SK-N-SH (cell line): Measurements from ENCODE around the gene OLFM1. TPM values are rescaled to one million over a fixed set of nuclear protein-coding genes. Genes with fewer than 3 reads are reported as not detected.

Experiments
- CTCF ChIA-PET: fragments of 300-600, 350-600 bp; formaldehyde crosslinking; extraction: SDS; loops from one replicate; lab custom pipeline; 2021; lab: Yijun Ruan, JAX
- POLR2A ChIA-PET: fragments of 350-600 bp; sonication (Branson Sonifier 250); formaldehyde crosslinking; extraction: SDS; loops from one replicate; lab custom pipeline; 2020; ENCODE audit warnings: antibody characterized with exemption, inconsistent platforms; lab: Yijun Ruan, JAX
- DNase-seq: peaks from one replicate; pipeline ENCODE4 v3.0.0; 2012
- H2AFZ ChIP-seq: fragments of 200-600 bp; sonication (generic); 2 replicates; pipeline ENCODE4 v1.8.1; 2016; ENCODE audit warnings: antibody characterized with exemption, mild to moderate bottlenecking, low read depth
- H3F3A ChIP-seq: fragments of 200-600 bp; sonication (generic); replicated peaks from 2 replicates; pipeline ENCODE3; 2016; ENCODE audit warnings: antibody characterized with exemption, mild to moderate bottlenecking; ENCODE audit not compliant: insufficient read depth
- H3K27ac ChIP-seq, 2 experiments: fragments of 200-500 bp in 1 of 2; fragments of 200-600 bp in 1 of 2; sonication (Bioruptor generic) in 1 of 2; sonication (generic), shearing (Covaris generic) in 1 of 2; 2 replicates each; pipeline versions ENCODE4 v1.5.1 to v1.6.1; 2014 to 2016; ENCODE audit warnings: low read depth in 2 of 2, inconsistent platforms in 1 of 2, low read length in 1 of 2, mild to moderate bottlenecking in 1 of 2, mixed read lengths in 1 of 2
- H3K27me3 ChIP-seq: fragments of 200-600 bp; sonication (generic), shearing (Covaris generic); 2 replicates; pipeline ENCODE4 v1.6.1; 2016; ENCODE audit warnings: mixed run types; ENCODE audit not compliant: insufficient read depth
- H3K36me3 ChIP-seq, 2 experiments: fragments of 200-500 bp in 1 of 2; fragments of 200-600 bp in 1 of 2; sonication (Bioruptor generic) in 1 of 2; sonication (generic) in 1 of 2; replicated peaks in 1 of 2; 2 replicates each; pipeline versions ENCODE3 to v1.5.1; 2014 to 2016; ENCODE audit warnings: low read length in 1 of 2, mild to moderate bottlenecking in 1 of 2; ENCODE audit not compliant: insufficient read depth in 2 of 2, control insufficient read depth in 1 of 2
- H3K4me1 ChIP-seq, 2 experiments: fragments of 200-500 bp in 1 of 2; fragments of 200-600 bp in 1 of 2; sonication (Bioruptor generic) in 1 of 2; sonication (generic), shearing (Covaris generic) in 1 of 2; 2 replicates each; pipeline versions ENCODE4 v1.5.1 to v1.6.1; 2014 to 2016; ENCODE audit warnings: low read depth in 1 of 2, low read length in 1 of 2, mixed run types in 1 of 2; ENCODE audit not compliant: insufficient read depth in 2 of 2, control insufficient read depth in 1 of 2
- H3K4me2 ChIP-seq: fragments of 200-600 bp; sonication (generic), shearing (Covaris generic); 2 replicates; pipeline ENCODE4 v1.6.1; 2017; ENCODE audit warnings: mixed run types
- H3K4me3 ChIP-seq, 2 experiments: fragments of 200-500 bp in 1 of 2; fragments of 200-600 bp in 1 of 2; sonication (Bioruptor generic) in 1 of 2; sonication (generic), shearing (Covaris generic) in 1 of 2; 2 replicates each; pipeline versions ENCODE4 v1.5.1 to v1.8.1; 2014 to 2016; ENCODE audit warnings: low read depth in 2 of 2, inconsistent platforms in 1 of 2, low read length in 1 of 2, mild to moderate bottlenecking in 1 of 2, mixed read lengths in 1 of 2, moderate library complexity in 1 of 2
- H3K79me2 ChIP-seq: fragments of 200-600 bp; sonication (generic); 2 replicates; pipeline ENCODE4 v1.8.1; 2017; ENCODE audit warnings: mild to moderate bottlenecking; ENCODE audit not compliant: insufficient read depth
- H3K9ac ChIP-seq: fragments of 200-600 bp; sonication (generic); 2 replicates; pipeline ENCODE4 v1.6.1; 2017; ENCODE audit warnings: mixed run types
- H3K9me2 ChIP-seq: fragments of 200-600 bp; sonication (generic); 2 replicates; pipeline ENCODE4 v1.6.1; 2017; ENCODE audit warnings: mixed run types
- H3K9me3 ChIP-seq: fragments of 200-600 bp; sonication (generic); 2 replicates; pipeline ENCODE4 v1.6.1; 2017; ENCODE audit warnings: mixed run types, mild to moderate bottlenecking, moderate library complexity
- H4K20me1 ChIP-seq: fragments of 200-600 bp; sonication (generic); 2 replicates; pipeline ENCODE4 v1.6.1; 2017; ENCODE audit warnings: mild to moderate bottlenecking, mixed run types; ENCODE audit not compliant: insufficient read depth
- CHD2 ChIP-seq: fragments of 150-350 bp; IDR thresholded peaks from 2 replicates; pipeline ENCODE4 v1.6.1; 2018; ENCODE audit warnings: low read length; ENCODE audit not compliant: partially characterized antibody
- ELF1 ChIP-seq: IDR thresholded peaks from 2 replicates; pipeline ENCODE4 v1.4.0; 2012
- EP300 ChIP-seq, 2 experiments: IDR thresholded peaks; 2 replicates each; pipeline versions ENCODE4 v1.4.0 to v1.6.1; 2012; ENCODE audit warnings: borderline replicate concordance in 1 of 2, low read depth in 1 of 2, low read length in 1 of 2
- EZH2phosphoT487 ChIP-seq: fragments of 200-600 bp; sonication (generic); IDR thresholded peaks from 2 replicates; pipeline ENCODE4 v1.6.1; 2017; ENCODE audit warnings: low read depth, mixed run types, mild to moderate bottlenecking, antibody characterized with exemption, moderate library complexity, borderline replicate concordance
- GABPA ChIP-seq: IDR thresholded peaks from 2 replicates; pipeline ENCODE4 v1.4.0; 2012; ENCODE audit warnings: low read depth, mild to moderate bottlenecking
- MEF2A ChIP-seq: IDR thresholded peaks from 2 replicates; pipeline ENCODE4 v1.4.0; 2012; ENCODE audit warnings: low read depth, borderline replicate concordance
- NFIC ChIP-seq: IDR thresholded peaks from 2 replicates; pipeline ENCODE4 v1.4.0; 2012; ENCODE audit warnings: borderline replicate concordance
- RCOR1 ChIP-seq: fragments of 150-350 bp; IDR thresholded peaks from 2 replicates; pipeline ENCODE4 v1.6.1; 2017; ENCODE audit warnings: antibody characterized with exemption, low read length
- TEAD4 ChIP-seq: IDR thresholded peaks from 2 replicates; pipeline ENCODE4 v1.4.0; 2012; ENCODE audit warnings: mild to moderate bottlenecking, borderline replicate concordance; ENCODE audit not compliant: insufficient read depth
- YY1 ChIP-seq: IDR thresholded peaks from 2 replicates; pipeline ENCODE4 v1.4.0; 2012; ENCODE audit warnings: low read depth, mild to moderate bottlenecking
- WGBS: methylation state at CpG from one replicate; pipeline ENCODE4 v1.1.6; 2017; ENCODE audit warnings: low lambda C conversion rate; 5-methylcytosine and 5-hydroxymethylcytosine counted together
- polyA plus RNA-seq, 3 experiments: library from polyadenylated mRNA; depleted of rRNA; stranded (reverse); fragments of >200 nt; gene quantifications; 2 replicates each; pipeline ENCODE4 v1.2.3, GENCODE V29; 2012
- TF ChIP-seq, protein P1 (sequence below): IDR thresholded peaks from 2 replicates; pipeline ENCODE4 v1.6.1; 2012; ENCODE audit warnings: mild to moderate bottlenecking, low read depth, low read length, moderate library complexity
- TF ChIP-seq, protein P2 (sequence below): IDR thresholded peaks from 2 replicates; pipeline ENCODE4 v1.4.0; 2012; ENCODE audit warnings: low read depth, borderline replicate concordance
- TF ChIP-seq, protein P3 (sequence below): fragments of 200-600 bp; sonication (generic); IDR thresholded peaks from 2 replicates; pipeline ENCODE4 v1.6.1; 2017; ENCODE audit warnings: antibody characterized with exemption, mild to moderate bottlenecking, moderate library complexity
- TF ChIP-seq, protein P4 (sequence below): IDR thresholded peaks from 2 replicates; pipeline ENCODE4 v1.4.0; 2012; ENCODE audit warnings: low read depth
- TF ChIP-seq, protein P5 (sequence below): fragments of 150-350 bp; IDR thresholded peaks from 2 replicates; pipeline ENCODE4 v1.6.1; 2017; ENCODE audit warnings: antibody characterized with exemption, low read length, low read depth, borderline replicate concordance
- TF ChIP-seq, protein P6 (sequence below): IDR thresholded peaks from 2 replicates; pipeline ENCODE4; 2012
- TF ChIP-seq, protein P7 (sequence below): IDR thresholded peaks from 2 replicates; pipeline ENCODE4 v1.4.0; 2012; ENCODE audit warnings: low read depth, borderline replicate concordance

OLFM1 gene
- polyA plus RNA-seq, 1 of the 3 experiments (the other 2 are of a cell fraction), result 15.9 TPM

DNA sequence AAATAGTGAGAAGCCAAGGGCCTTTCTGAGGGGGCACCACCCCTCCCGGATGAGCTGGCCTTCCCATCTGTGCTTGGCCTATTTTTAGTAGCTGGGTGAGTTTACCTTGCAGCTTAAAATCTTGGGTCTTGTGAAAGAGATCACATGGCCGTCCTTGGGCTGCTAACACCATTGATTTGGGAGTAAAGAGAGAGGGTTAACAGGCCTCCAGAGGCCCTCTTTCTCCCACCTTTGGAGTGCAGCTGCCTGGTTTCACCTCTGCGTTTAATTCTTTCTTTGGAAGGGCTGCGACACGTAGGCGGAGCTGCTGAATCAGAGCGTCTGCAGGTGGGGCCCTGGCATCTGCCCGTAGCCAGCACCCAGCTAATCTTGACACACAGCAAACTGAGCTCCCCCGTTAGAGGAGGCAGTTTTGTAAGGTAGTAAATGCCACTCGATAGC, 12.8 kb downstream of the OLFM1 start:
- Histone ChIP-seq H4K20me1 (no peaks in the 10 kb centered on the region), H3K27ac (no peak overlapping the region), H3K4me3 (no peak overlapping the region), H3K4me2 (no peak overlapping the region), H3K27me3 (no peaks in the 10 kb centered on the region), H3K9me3 (no peaks in the 10 kb centered on the region), H3K36me3 (no peaks in the 10 kb centered on the region), H2AFZ (no peak overlapping the region), H3K79me2 (no peaks in the 10 kb centered on the region), H3K9me2 (no peaks in the 10 kb centered on the region), H3F3A (no peaks in the 10 kb centered on the region), H3K9ac (no peak overlapping the region), H3K4me1 (peaks cover 0 to 16% of the 10 kb centered on the region in 2 experiments; a peak in 2 of 4 replicates)
- ChIA-PET POLR2A (interaction anchor here (0.6 kb wide), 1 partner anchor 9 kb away, joined by 3 read pairs; no protein-coding TSS in a partner anchor), CTCF (interaction anchor here (0.7 to 1.9 kb wide), 3 partner anchors 11 to 312 kb away, joined by 3 to 7 read pairs (median 6); partner anchors contain the start of gene OLFM1)
- 66% methylated on average over 7 of the region's 10 CpGs for WGBS
- TF ChIP-seq ELF1, result no peak
- TF ChIP-seq, protein P1, sequence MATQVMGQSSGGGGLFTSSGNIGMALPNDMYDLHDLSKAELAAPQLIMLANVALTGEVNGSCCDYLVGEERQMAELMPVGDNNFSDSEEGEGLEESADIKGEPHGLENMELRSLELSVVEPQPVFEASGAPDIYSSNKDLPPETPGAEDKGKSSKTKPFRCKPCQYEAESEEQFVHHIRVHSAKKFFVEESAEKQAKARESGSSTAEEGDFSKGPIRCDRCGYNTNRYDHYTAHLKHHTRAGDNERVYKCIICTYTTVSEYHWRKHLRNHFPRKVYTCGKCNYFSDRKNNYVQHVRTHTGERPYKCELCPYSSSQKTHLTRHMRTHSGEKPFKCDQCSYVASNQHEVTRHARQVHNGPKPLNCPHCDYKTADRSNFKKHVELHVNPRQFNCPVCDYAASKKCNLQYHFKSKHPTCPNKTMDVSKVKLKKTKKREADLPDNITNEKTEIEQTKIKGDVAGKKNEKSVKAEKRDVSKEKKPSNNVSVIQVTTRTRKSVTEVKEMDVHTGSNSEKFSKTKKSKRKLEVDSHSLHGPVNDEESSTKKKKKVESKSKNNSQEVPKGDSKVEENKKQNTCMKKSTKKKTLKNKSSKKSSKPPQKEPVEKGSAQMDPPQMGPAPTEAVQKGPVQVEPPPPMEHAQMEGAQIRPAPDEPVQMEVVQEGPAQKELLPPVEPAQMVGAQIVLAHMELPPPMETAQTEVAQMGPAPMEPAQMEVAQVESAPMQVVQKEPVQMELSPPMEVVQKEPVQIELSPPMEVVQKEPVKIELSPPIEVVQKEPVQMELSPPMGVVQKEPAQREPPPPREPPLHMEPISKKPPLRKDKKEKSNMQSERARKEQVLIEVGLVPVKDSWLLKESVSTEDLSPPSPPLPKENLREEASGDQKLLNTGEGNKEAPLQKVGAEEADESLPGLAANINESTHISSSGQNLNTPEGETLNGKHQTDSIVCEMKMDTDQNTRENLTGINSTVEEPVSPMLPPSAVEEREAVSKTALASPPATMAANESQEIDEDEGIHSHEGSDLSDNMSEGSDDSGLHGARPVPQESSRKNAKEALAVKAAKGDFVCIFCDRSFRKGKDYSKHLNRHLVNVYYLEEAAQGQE, result no peak
- TF ChIP-seq, protein P2, sequence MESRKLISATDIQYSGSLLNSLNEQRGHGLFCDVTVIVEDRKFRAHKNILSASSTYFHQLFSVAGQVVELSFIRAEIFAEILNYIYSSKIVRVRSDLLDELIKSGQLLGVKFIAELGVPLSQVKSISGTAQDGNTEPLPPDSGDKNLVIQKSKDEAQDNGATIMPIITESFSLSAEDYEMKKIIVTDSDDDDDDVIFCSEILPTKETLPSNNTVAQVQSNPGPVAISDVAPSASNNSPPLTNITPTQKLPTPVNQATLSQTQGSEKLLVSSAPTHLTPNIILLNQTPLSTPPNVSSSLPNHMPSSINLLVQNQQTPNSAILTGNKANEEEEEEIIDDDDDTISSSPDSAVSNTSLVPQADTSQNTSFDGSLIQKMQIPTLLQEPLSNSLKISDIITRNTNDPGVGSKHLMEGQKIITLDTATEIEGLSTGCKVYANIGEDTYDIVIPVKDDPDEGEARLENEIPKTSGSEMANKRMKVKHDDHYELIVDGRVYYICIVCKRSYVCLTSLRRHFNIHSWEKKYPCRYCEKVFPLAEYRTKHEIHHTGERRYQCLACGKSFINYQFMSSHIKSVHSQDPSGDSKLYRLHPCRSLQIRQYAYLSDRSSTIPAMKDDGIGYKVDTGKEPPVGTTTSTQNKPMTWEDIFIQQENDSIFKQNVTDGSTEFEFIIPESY, result no peak
- no peak for TF ChIP-seq MEF2A
- no peak for TF ChIP-seq NFIC
- TF ChIP-seq CHD2, result no peak
- no peak for TF ChIP-seq RCOR1
- TF ChIP-seq, protein P3, sequence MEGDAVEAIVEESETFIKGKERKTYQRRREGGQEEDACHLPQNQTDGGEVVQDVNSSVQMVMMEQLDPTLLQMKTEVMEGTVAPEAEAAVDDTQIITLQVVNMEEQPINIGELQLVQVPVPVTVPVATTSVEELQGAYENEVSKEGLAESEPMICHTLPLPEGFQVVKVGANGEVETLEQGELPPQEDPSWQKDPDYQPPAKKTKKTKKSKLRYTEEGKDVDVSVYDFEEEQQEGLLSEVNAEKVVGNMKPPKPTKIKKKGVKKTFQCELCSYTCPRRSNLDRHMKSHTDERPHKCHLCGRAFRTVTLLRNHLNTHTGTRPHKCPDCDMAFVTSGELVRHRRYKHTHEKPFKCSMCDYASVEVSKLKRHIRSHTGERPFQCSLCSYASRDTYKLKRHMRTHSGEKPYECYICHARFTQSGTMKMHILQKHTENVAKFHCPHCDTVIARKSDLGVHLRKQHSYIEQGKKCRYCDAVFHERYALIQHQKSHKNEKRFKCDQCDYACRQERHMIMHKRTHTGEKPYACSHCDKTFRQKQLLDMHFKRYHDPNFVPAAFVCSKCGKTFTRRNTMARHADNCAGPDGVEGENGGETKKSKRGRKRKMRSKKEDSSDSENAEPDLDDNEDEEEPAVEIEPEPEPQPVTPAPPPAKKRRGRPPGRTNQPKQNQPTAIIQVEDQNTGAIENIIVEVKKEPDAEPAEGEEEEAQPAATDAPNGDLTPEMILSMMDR, result no peak
- TF ChIP-seq, protein P4, sequence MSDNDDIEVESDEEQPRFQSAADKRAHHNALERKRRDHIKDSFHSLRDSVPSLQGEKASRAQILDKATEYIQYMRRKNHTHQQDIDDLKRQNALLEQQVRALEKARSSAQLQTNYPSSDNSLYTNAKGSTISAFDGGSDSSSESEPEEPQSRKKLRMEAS, result no peak
- no peak for TF ChIP-seq EZH2phosphoT487
- TF ChIP-seq GABPA, result no peak
- TF ChIP-seq, protein P5, sequence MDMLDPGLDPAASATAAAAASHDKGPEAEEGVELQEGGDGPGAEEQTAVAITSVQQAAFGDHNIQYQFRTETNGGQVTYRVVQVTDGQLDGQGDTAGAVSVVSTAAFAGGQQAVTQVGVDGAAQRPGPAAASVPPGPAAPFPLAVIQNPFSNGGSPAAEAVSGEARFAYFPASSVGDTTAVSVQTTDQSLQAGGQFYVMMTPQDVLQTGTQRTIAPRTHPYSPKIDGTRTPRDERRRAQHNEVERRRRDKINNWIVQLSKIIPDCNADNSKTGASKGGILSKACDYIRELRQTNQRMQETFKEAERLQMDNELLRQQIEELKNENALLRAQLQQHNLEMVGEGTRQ, result no peak
- no peak for TF ChIP-seq TEAD4
- TF ChIP-seq, protein P6, sequence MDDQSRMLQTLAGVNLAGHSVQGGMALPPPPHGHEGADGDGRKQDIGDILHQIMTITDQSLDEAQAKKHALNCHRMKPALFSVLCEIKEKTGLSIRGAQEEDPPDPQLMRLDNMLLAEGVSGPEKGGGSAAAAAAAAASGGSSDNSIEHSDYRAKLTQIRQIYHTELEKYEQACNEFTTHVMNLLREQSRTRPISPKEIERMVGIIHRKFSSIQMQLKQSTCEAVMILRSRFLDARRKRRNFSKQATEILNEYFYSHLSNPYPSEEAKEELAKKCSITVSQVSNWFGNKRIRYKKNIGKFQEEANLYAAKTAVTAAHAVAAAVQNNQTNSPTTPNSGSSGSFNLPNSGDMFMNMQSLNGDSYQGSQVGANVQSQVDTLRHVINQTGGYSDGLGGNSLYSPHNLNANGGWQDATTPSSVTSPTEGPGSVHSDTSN, result no peak
- TF ChIP-seq, protein P7, sequence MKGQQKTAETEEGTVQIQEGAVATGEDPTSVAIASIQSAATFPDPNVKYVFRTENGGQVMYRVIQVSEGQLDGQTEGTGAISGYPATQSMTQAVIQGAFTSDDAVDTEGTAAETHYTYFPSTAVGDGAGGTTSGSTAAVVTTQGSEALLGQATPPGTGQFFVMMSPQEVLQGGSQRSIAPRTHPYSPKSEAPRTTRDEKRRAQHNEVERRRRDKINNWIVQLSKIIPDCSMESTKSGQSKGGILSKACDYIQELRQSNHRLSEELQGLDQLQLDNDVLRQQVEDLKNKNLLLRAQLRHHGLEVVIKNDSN, result no peak
- no peak for TF ChIP-seq EP300 (IDR thresholded peaks at IDR 0.05; ENCODE audit: borderline replicate concordance in 1 of 2, low read depth in 1 of 2, low read length in 1 of 2)
- no peak for TF ChIP-seq YY1
- no peak for DNase-seq
